Transverse colon (tissue), 4 donors: ENCODE data around the gene UCK2.

Experiments
- POLR2A ChIP-seq: fragments of 450-650 bp; IDR thresholded peaks from one replicate; pipeline ENCODE4 v1.6.1; 2016; ENCODE audit warnings: antibody characterized with exemption, mild to moderate bottlenecking, moderate library complexity
- POLR2AphosphoS5 ChIP-seq, 3 donors: sonication (generic); formaldehyde crosslinking; IDR thresholded peaks; one replicate each; pipeline ENCODE4 v1.6.1; 2016; ENCODE audit warnings: antibody characterized with exemption in 3 of 3
- TF ChIP-seq, protein P1 (sequence below), 5 experiments: fragments of 200-600 bp in 3 of 5; fragments of 450-650 bp in 2 of 5; sonication (generic) in 3 of 5; IDR thresholded peaks; 1 replicate in 2 of 5; 2 replicates in 3 of 5; pipeline ENCODE4 v1.5.1; 2016 to 2017; ENCODE audit warnings: antibody characterized with exemption in 5 of 5, inconsistent platforms in 3 of 5, mild to moderate bottlenecking in 2 of 5, moderate library complexity in 1 of 5

DNA sequence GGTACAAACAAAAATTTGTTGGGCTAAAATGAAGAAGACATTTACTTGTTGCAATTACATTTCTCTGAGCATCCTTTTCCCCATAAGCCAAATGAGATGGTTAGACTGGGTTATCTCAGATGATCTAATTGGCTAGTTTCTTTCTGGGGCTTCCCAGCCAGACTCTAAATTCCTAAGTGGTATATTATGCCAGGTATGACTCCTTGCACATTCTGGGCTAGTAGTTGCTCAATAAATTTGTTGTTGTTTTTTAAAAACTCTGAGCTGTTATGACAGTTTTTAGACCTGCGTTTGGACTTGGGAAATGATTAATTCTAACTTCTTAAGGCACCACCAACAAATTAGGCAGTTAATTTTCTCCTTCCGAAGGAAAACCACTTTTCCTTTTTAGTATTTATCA lies 66.1 kb downstream of the UCK2 start:
- TF ChIP-seq, protein P1, sequence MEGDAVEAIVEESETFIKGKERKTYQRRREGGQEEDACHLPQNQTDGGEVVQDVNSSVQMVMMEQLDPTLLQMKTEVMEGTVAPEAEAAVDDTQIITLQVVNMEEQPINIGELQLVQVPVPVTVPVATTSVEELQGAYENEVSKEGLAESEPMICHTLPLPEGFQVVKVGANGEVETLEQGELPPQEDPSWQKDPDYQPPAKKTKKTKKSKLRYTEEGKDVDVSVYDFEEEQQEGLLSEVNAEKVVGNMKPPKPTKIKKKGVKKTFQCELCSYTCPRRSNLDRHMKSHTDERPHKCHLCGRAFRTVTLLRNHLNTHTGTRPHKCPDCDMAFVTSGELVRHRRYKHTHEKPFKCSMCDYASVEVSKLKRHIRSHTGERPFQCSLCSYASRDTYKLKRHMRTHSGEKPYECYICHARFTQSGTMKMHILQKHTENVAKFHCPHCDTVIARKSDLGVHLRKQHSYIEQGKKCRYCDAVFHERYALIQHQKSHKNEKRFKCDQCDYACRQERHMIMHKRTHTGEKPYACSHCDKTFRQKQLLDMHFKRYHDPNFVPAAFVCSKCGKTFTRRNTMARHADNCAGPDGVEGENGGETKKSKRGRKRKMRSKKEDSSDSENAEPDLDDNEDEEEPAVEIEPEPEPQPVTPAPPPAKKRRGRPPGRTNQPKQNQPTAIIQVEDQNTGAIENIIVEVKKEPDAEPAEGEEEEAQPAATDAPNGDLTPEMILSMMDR (IDR thresholded peaks at IDR 0.05) = no peak
- TF ChIP-seq POLR2A = no peak
- TF ChIP-seq POLR2AphosphoS5 (IDR thresholded peaks at IDR 0.05) = no peak
